ENCODE measurements around the gene CHRNA10.

- TF ChIP-seq POLR2A (IDR thresholded peaks at IDR 0.05) (no peak), CTCF (IDR thresholded peaks at IDR 0.05) (no peak)
Observed at GRCh38 chr11:3685923-3686322, 14.7 kb upstream of the CHRNA10 start.
